Measurements from ENCODE around the gene ABL2.
"Not testable (repeated sequence)": the region's sequence is repeated elsewhere in the genome, so short reads cannot be mapped to it uniquely, and the experiment has no call there.

Gene ABL2

GRCh38 chr1:179143322-179143721 is 86.2 kb downstream of the ABL2 start:
- DNase-seq: no peak
- TF ChIP-seq GATA1 (IDR thresholded peaks at IDR 0.05; ENCODE audit: low read depth, low read length) (no peak), POLR2A (IDR thresholded peaks at IDR 0.05; ENCODE audit: low read length) (no peak)

GRCh38 chr1:179142889-179143299 is 86.6 kb downstream of the ABL2 start:
- no peak for DNase-seq
- TF ChIP-seq POLR2A (IDR thresholded peaks at IDR 0.05; ENCODE audit: low read length): no peak
- TF ChIP-seq GATA1 (IDR thresholded peaks at IDR 0.05; ENCODE audit: low read depth, low read length): no peak

DNA sequence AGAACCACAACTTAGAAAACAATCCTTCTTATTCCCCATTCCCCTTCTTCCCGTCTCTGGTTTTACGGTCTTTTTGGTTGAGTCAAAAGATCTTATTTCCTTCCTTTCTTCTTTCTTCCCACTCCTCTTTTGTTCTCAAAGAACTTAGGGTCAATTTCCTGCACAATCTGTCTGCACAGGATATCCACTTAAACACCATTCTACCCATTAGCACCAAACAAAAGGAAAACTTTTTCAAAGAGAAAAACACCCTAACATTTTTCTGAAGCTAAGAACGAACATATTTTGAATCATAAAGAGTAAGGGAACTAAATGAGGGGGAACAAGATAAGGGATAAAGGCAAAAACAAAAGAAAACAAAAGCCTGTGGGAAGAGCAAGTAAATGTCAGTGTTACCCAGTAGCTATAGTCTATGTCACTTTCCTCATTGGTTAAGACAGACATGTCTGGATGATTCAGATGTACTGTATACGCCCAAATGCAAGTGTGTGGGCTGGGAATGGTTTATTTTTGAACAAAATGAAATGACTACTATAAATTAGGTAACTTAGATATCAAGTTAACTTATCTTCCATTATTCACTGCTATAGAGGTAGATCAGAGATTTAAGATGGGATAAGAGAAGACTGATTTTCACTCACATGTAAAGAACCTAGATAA is 87.8 kb downstream of the ABL2 start:
- TF ChIP-seq GATA1 (IDR thresholded peaks at IDR 0.05; ENCODE audit: low read depth, low read length): no peak
- TF ChIP-seq POLR2A (IDR thresholded peaks at IDR 0.05; ENCODE audit: low read length): peak; percentile 26
- DNase-seq: peak; percentile 9 to 16

DNA sequence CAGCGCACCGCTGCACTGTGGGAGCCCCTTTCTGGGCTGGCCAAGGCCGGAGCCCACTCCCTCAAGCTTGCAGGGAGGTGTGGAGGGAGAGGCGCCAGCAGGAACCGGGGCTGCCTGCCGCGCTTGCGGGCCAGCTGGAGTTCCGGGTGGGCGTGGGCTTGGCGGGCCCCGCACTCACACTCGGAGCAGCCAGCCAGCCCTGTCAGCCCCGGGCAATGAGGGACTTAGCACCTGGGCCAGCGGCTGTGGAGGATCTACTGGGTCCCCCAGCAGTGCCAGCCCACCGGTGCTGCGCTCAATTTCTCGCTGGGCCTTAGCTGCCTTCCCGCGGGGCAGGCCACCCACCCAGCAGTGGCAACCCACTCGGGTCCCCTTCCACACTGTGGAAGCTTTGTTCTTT is 90.7 kb downstream of the ABL2 start:
- DNase-seq: not testable (repeated sequence)

DNA sequence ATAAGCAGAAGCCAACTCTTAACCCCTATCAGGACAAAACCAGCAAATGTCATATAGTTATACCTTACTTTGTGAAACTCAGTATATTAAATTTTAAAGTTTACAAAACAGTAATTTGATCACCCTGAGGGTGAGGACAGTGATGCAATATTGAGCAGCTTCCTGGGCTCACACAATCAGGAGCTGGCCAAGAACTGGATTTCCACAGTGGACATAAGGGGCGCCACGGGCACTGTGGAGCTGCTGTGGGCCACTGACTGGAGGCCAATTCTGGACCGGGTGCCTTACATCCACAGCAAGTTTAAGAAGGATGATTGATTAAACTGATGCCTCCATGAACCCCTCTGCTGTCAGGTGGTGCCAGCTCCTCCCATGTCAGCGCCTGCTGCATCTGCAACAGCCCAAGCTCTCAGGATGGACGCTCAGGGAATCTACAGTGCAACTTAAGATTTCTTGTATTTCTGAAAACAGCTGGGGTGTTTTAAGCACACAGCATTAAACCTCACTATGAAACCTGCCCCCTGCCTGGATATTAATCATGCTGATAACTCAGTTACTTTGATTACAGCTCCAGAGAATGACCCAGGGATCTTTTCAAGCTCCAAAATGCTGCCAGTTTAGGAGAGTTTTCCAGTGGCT is 91.7 kb downstream of the ABL2 start:
- TF ChIP-seq POLR2A (IDR thresholded peaks at IDR 0.05; ENCODE audit: low read length): no peak
- TF ChIP-seq GATA1 (IDR thresholded peaks at IDR 0.05; ENCODE audit: low read depth, low read length): no peak
- DNase-seq: no peak

DNA sequence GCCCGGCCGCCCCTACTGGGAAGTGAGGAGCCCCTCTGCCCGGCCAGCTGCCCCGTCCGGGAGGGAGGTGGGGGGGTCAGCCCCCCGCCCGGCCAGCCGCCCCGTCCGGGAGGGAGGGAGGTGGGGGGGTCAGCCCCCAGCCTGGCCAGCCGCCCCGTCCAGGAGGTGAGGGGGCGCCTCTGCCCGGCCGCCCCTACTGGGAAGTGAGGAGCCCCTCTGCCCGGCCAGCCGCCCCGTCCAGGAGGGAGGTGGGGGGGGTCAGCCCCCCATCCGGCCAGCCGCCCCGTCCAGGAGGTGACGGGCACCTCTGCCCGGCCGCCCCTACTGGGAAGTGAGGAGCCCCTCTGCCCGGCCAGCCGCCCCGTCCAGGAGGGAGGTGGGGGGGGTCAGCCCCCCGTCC is 93.8 kb downstream of the ABL2 start:
- DNase-seq: not testable (repeated sequence)

GRCh38 chr1:179135168-179135567 is 94.3 kb downstream of the ABL2 start:
- not testable (repeated sequence) for DNase-seq

DNA sequence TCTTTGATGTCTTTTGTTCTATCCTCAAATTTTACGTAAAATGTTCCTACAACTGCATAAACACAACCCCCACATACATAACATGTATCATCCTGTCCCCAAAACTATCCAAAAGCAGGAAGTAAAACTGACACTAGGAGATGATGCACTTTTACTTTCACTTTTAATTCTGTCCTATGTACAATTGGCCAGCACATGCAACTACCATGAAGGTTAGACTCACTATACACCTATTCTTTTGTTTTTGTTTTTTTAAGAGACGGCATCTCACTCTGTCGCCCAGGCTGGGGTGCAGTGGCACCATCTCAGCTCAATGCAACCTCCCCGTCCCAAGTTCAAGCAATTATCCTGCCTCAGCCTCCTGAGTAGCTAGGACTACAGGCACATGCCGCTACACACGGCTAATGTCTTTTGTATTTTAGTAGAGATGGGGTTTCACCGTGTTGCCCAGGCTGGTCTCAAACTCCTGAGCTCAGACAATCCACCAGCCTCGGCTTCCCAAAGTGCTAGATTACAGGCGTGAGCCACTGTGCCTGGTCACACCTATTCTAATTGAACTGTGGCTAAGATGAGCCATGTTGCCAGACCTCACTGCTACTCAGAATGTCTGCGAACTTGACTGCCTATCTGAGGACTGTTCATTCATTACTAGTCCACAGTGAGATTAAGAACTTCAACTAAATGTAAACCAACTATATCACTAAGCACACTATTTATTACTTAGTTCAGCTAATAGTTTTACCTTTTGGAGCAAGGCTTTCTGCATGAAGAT is 99.6 kb downstream of the ABL2 start:
- TF ChIP-seq POLR2A (IDR thresholded peaks at IDR 0.05; ENCODE audit: low read length) (no peak), GATA1 (IDR thresholded peaks at IDR 0.05; ENCODE audit: low read depth, low read length) (no peak)
- DNase-seq: peak; percentile 46 to 59

DNA sequence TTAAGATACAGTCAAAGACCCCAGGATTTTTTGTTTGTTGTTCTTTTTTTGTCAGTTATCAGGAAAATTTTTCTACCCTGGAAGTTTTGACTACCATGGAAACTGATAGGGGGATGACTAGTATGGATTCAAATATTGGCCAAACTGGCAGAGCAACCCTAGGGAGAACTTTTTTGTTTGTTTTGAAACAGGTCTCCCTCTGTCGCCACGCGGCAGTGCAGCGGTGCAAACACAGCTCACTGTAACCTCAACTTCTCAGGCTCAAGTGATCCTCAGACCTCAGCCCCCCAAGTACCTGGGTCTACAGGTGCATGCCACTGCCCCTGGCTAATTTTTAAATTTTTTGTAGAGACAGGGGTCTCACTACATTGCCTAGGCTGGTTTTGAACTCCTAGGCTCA is 101.0 kb downstream of the ABL2 start:
- TF ChIP-seq POLR2A (IDR thresholded peaks at IDR 0.05; ENCODE audit: low read length): no peak
- TF ChIP-seq GATA1 (IDR thresholded peaks at IDR 0.05; ENCODE audit: low read depth, low read length): no peak
- no peak for DNase-seq

DNA sequence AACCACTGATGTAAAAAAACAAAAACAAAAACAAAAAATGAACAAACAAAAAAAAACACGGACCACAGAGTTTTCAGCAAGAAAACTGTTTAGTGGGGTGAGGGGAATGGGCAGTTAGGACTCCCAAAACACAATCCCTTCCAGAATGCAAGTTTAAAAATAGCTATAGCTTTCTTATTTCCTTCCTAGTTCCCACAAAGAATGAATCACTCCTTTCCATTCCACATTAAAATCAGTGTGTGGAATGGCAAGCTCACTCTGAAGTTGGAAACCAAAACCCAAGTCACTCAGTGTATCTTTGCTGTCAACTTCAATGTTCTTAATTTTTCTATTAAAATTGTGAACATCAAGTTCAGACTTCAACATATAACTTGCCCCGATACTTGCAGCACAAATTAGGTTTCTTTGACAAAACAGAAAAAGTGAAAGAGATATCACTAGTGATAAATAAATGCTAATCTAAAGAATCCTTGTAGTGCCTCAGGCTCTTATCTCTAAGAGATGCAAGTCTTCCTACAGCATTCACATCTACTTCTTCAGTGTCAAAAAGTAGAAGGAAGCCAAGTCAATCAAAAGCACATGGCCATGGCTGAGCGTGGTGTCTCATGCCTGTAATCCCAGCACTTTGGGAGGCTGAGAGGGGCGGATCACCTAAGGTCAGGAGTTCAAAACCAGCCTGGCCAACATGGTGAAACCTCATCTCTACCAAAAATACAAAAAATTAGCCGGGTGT is 102.1 kb downstream of the ABL2 start:
- TF ChIP-seq POLR2A (IDR thresholded peaks at IDR 0.05; ENCODE audit: low read length): no peak
- no peak for TF ChIP-seq GATA1 (IDR thresholded peaks at IDR 0.05; ENCODE audit: low read depth, low read length)
- DNase-seq: no peak

DNA sequence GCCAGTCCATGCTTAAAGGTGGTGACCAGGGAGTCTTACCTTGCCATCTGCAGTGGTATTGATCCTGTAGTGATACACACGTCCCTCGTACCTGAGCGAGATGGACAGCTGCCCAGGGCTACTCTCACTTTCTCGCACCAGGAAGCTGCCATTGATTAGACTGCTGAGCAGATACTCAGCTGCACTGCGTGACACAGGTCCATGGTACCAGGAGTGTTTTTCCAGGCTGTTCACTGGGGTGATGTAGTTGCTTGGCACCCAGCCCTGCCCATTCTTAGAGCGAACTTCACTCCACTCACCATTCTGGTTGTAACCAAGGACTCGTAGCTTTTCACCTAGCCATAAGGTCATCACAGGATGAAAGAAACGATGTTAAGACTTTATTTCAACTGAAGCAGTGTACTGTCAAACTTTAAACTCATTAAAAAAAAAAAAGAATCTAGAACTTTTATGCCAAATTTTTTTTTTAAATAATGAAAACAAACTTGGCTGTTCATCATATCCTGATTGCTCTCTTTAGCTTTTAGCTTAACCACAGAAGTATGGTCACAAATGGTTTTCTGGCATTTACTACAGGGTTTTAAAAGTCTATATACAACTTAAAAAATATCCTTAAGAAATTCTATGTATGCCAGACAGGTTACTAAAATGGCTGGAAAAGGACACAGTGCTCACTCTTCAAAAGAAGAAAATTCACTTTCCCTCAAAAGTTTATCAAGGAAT is 103.0 kb downstream of the ABL2 start:
- DNase-seq: no peak

DNA sequence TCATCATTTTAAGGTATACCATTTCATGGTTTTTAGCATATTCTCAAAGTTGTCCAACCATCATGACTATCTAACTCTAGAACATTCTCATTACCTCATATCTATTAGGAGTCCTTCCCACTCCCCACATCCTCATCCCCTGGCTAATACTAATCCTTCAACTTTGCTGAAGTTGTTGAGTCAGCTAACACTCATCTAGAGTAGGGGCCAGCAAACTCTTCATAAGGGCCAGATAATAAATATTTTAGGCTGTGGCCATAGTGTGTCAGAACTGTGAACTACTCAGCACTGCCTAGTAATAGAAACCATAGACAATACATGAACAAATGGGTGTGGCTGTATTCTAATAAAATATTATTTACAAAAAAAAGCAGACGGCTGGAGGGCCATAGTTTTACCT is 104.6 kb downstream of the ABL2 start:
- TF ChIP-seq GATA1 (IDR thresholded peaks at IDR 0.05; ENCODE audit: low read depth, low read length): no peak
- TF ChIP-seq POLR2A (IDR thresholded peaks at IDR 0.05; ENCODE audit: low read length): no peak
- DNase-seq: no peak

More for the DNA sequence above, 103.0 kb downstream of the ABL2 start:
- TF ChIP-seq POLR2A (IDR thresholded peaks at IDR 0.05; ENCODE audit: low read length) (no peak), GATA1 (IDR thresholded peaks at IDR 0.05; ENCODE audit: low read depth, low read length) (no peak)

DNA sequence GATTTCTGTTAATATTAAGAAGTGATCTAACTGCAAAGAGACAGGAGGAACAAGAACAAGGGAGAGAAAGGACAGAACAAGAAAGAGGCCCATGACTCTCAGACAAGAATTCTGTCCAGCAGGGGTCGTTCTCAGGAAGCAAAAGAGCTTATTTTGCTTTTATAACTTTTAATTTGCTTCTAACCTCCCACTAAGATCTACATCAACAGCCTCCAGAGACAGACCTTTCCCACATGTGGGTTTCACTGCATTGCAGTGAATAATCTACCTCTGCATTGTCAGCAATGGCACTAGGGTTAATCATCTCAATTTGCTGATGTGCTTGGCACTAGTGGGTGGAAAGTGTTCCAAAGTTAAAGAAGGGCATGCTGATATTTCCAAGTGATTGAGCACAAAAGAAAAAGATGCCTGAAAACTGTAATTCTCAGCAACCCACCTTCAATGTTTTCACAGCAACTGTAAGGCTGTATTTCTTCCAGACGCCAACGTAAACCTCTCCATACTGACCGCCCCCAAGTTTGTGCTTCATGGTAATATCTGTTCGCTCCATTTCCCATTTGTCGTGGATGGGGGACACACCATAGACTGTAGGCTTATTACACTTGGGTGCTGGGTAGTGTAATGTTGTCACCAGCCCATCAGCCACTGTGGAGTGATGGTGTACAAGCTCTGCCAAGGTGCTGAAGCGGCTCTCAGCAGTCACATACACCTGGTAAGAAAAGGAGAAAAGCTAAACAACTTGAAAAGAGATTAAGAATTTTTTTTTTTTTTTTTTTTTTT is 108.1 kb downstream of the ABL2 start:
- peak; percentile 41 to 56 for DNase-seq
- no peak for TF ChIP-seq POLR2A (IDR thresholded peaks at IDR 0.05; ENCODE audit: low read length)
- no peak for TF ChIP-seq GATA1 (IDR thresholded peaks at IDR 0.05; ENCODE audit: low read depth, low read length)

All from erythroblast (primary cell).